ENCODE measurements around the gene JAM3.
"Not testable (repeated sequence)": the region's sequence is repeated elsewhere in the genome, so short reads cannot be mapped to it uniquely, and the experiment has no call there.

JAM3 gene

GRCh38 chr11:134170177-134170918 is 101.5 kb downstream of the JAM3 start:
- no peak for DNase-seq (ENCODE audit: low read depth, low spot score)

GRCh38 chr11:134170919-134171281 is 102.0 kb downstream of the JAM3 start:
- H3K27ac ChIP-seq, result no peak overlapping the region
- no peak for DNase-seq (ENCODE audit: low read depth, low spot score)

More at GRCh38 chr11:134170177-134170918, 101.5 kb downstream of the JAM3 start:
- H3K27ac ChIP-seq, result no peak overlapping the region

GRCh38 chr11:134171951-134172350 is 103.1 kb downstream of the JAM3 start:
- no peak overlapping the region for H3K27ac ChIP-seq
- no peak for DNase-seq (ENCODE audit: low read depth, low spot score)

- DNase-seq (ENCODE audit: low read depth, low spot score), result no peak
- no peak overlapping the region for H3K27ac ChIP-seq
These were observed 104.4 kb downstream of the JAM3 start for GRCh38 chr11:134173296-134173695.

GRCh38 chr11:134176284-134176683 is 107.4 kb downstream of the JAM3 start:
- no peak overlapping the region for H3K27ac ChIP-seq
- DNase-seq (ENCODE audit: low read depth, low spot score), result no peak

- H3K27ac ChIP-seq, result no peak overlapping the region
- DNase-seq (ENCODE audit: low read depth, low spot score), result no peak
These were observed 109.3 kb downstream of the JAM3 start for GRCh38 chr11:134178032-134178674.

GRCh38 chr11:134181707-134182106 is 112.8 kb downstream of the JAM3 start:
- DNase-seq (ENCODE audit: low read depth, low spot score), result no peak

GRCh38 chr11:134188092-134188491 is 119.2 kb downstream of the JAM3 start:
- DNase-seq (ENCODE audit: low read depth, low spot score); H3K27ac ChIP-seq: not testable (repeated sequence)

More at GRCh38 chr11:134181707-134182106, 112.8 kb downstream of the JAM3 start:
- no peak overlapping the region for H3K27ac ChIP-seq

- H3K27ac ChIP-seq, result no peak overlapping the region
- DNase-seq (ENCODE audit: low read depth, low spot score), result no peak
These were observed 127.9 kb downstream of the JAM3 start for GRCh38 chr11:134196756-134197155.

- no peak for DNase-seq (ENCODE audit: low read depth, low spot score)
- no peak overlapping the region for H3K27ac ChIP-seq
These were observed 130.7 kb downstream of the JAM3 start for GRCh38 chr11:134199531-134199930.

- no peak for DNase-seq (ENCODE audit: low read depth, low spot score)
- no peak overlapping the region for H3K27ac ChIP-seq
These were observed 131.8 kb downstream of the JAM3 start for GRCh38 chr11:134200688-134201087.

Measured in epithelial cell of prostate (primary cell).